ENCODE measurements around the gene BCL11A.

BCL11A gene

GRCh38 chr2:60502144-60502543, 51.3 kb downstream of the BCL11A start:
- DNase-seq: no peak

DNA sequence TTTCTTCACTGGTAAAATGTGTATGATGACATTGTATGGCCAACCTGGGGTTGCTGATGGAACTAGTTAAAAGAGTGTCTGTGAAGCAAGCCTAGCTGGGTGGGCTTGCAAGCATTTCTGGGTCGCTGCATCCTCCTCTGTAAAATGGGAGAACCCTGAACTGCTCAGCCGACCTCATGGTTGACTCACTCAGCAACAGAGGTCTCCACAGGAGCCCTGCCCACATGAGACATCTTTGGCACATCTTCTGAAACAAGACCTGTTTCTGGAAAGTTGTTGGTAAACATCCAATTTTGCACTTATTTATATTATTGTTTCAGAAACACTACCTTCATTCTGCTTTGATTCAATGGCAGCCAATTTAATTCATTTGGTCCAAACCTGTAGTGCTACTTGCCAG, 52.6 kb downstream of the BCL11A start:
- DNase-seq: no peak

DNA sequence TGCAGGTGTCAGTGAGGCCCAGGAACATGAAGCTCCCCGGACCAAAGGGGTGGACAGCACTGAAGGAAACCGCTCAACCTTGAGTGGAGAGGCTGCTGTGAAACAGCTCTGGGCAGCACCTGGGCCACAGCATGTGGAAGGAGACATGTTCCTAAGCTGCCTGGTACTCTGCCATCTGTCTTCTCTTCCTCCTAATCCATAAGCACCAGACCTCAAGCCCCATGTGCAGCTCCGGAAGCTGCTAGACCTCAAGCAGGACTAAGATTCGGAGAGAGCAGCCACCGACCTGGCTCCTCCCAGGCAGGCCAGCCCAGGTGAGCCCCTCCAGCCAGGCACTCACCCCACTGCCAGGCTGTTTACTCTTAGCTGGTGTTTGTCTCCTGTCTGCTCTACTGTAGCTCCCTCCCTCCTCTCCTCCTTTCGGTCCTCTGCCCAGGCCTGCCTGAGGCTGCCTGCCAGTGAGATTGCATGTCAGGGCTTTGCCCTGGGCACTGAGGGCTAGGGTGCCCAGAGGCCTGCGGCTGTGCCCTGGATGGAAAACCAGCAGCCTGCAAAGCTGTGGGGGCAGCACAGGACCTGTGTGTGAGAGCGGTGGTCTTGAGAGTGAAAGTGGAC, 53.7 kb downstream of the BCL11A start:
- no peak for DNase-seq

GRCh38 chr2:60498816-60499429, 54.5 kb downstream of the BCL11A start:
- no peak for DNase-seq

DNA sequence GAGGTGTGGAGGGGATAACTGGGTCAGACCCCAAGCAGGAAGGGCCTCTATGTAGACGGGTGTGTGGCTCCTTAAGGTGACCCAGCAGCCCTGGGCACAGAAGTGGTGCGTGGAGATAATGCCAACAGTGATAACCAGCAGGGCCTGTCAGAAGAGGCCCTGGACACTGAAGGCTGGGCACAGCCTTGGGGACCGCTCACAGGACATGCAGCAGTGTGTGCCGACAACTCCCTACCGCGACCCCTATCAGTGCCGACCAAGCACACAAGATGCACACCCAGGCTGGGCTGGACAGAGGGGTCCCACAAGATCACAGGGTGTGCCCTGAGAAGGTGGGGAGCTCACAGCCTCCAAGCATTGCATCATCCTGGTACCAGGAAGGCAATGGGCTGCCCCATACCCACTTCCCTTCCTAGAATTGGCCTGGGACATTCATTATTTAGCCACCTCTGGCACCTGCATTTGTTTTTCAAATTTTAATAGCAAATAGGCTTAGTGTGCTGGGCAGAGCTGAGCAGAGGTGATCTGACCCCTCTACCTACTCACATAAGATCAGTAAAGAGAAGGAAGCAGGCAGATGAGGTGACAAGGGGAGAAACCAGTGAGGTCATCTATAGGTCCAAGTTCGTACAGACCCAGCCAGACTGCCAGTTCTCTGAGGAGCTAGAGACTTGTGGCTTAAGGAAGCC, 55.2 kb downstream of the BCL11A start:
- DNase-seq: no peak

- no peak for DNase-seq
Measured at GRCh38 chr2:60497500-60497899, 56.0 kb downstream of the BCL11A start.

GRCh38 chr2:60496956-60497355, 56.5 kb downstream of the BCL11A start:
- DNase-seq: no peak

- DNase-seq: no peak
Measured at GRCh38 chr2:60496475-60496874, 57.0 kb downstream of the BCL11A start.

GRCh38 chr2:60495041-60495625, 58.3 kb downstream of the BCL11A start:
- DNase-seq: no peak

- no peak for DNase-seq
Measured at GRCh38 chr2:60493804-60494387, 59.6 kb downstream of the BCL11A start.

DNA sequence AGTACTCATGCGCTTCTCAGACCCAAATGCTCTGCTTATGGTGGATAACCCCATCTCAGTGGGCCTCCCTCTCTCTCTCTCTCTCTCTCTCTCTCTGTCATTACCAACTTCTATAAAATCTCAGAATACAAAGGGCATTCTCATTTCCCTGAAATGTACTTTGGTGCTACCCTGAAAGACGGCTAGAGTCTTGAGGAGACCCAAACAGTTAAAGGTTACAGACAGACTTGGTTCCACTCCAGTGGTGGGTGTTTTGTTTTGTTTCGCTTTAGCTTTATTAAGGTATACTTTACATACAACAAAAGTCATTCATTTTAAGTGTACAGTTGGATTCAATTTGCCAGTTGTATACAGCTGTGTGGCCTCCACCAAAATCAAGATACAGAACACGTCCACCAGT, 60.9 kb downstream of the BCL11A start:
- no peak for DNase-seq

GRCh38 chr2:60490848-60491247, 62.6 kb downstream of the BCL11A start:
- DNase-seq: no peak

DNA sequence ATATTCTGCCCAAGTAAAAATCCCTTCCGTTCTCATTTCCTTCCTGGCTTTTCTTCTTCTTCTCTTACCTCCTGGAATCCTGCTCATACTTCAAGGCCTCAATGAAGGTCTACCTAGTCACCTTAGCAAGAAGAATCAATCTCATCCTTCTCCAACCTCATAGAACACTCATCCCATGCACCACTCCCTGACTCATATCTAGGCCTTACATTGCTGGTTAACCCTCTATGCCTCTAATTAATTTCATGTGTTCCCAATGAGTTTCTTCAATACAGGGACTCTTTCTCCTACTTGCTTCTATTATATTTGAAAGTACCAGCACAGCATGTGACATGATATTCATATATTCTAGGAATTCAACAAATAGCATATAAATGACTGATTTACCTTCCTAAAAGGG, 63.0 kb downstream of the BCL11A start:
- no peak for DNase-seq

DNA sequence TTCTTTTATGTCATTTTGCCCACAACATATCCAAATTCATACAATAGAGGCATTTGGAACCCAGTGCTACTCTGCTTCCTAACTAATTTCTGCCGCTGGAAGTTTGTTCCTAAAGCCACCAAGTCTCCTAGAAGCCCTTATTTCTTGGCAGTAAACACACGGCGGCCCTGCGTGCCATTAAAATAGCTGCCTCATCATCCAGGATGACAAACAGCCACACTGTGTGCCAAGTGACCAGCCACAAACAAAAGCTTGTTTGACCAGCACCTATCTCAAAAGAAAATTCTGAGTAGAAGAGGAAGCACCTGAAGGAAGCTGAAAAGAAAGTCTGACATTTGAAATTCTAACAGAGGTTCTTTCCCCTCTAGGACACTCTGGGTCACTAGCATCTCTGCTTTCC, 64.2 kb downstream of the BCL11A start:
- DNase-seq: no peak

DNA sequence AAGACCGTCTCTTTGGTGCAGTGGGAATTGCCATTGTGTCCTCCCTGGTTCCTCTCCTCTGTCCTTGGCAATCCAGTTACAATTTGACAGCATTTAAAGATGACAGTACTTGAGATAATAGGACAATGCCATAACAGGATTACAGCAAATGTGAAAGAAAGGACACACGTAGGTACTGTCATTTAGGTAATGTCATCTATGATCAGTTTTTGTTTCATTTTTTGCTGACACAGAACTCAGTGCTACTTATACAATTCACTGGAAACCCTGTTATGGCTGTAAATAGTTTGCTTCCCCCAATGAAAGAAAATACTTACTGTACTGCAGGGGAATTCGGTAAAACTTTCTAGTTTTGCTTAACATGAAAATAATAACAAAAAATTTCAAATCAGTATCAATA, 65.2 kb downstream of the BCL11A start:
- DNase-seq: no peak

- no peak for DNase-seq
Measured at GRCh38 chr2:60487174-60487573, 66.3 kb downstream of the BCL11A start.

- no peak for DNase-seq
Measured at GRCh38 chr2:60486551-60486950, 66.9 kb downstream of the BCL11A start.

DNA sequence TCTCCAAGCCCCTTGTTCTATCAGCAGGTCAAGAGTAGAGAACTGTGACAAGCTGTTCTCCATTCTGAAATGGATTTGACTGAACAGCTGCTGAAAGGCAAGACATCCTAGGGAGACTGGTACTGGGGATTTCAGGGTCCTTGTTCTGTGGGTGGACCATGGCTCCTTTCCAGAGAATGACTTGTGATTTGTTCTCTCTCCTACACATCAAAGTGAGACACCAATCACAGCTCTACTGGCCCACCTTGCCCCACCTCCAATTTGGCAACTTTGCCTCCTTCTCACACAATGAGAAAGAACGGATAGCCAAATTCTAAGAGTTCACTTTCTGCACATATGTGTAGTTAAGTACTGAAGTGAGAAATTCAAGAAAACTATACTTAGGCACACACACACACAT, 67.4 kb downstream of the BCL11A start:
- no peak for DNase-seq

- no peak for DNase-seq
Measured at GRCh38 chr2:60485550-60485949, 67.9 kb downstream of the BCL11A start.

GRCh38 chr2:60485055-60485454, 68.4 kb downstream of the BCL11A start:
- DNase-seq: no peak

- DNase-seq: no peak
Measured at GRCh38 chr2:60484133-60484645, 69.3 kb downstream of the BCL11A start.

GRCh38 chr2:60483401-60483800, 70.1 kb downstream of the BCL11A start:
- no peak for DNase-seq

GRCh38 chr2:60482222-60482621, 71.2 kb downstream of the BCL11A start:
- DNase-seq: no peak

GRCh38 chr2:60481257-60481656, 72.2 kb downstream of the BCL11A start:
- DNase-seq: no peak
